Breast epithelium (tissue), 3 donors: ENCODE results near the gene ZNF438.

Experiments used
- POLR2A ChIP-seq: fragments of 450-650 bp; IDR thresholded peaks from one replicate; pipeline ENCODE4 v1.6.1; 2016; ENCODE audit warnings: antibody characterized with exemption, mild to moderate bottlenecking, moderate library complexity
- POLR2AphosphoS5 ChIP-seq, 3 donors: sonication (generic); formaldehyde crosslinking; IDR thresholded peaks; one replicate each; pipeline ENCODE4 v1.6.1; 2017; ENCODE audit warnings: antibody characterized with exemption in 3 of 3
- TF ChIP-seq, protein P1 (sequence below), 3 donors: fragments of 450-650 bp; IDR thresholded peaks; one replicate each; pipeline ENCODE4 v1.5.1; 2016 to 2017; ENCODE audit warnings: antibody characterized with exemption in 3 of 3, mild to moderate bottlenecking in 3 of 3, moderate library complexity in 3 of 3

- TF ChIP-seq, protein P1, sequence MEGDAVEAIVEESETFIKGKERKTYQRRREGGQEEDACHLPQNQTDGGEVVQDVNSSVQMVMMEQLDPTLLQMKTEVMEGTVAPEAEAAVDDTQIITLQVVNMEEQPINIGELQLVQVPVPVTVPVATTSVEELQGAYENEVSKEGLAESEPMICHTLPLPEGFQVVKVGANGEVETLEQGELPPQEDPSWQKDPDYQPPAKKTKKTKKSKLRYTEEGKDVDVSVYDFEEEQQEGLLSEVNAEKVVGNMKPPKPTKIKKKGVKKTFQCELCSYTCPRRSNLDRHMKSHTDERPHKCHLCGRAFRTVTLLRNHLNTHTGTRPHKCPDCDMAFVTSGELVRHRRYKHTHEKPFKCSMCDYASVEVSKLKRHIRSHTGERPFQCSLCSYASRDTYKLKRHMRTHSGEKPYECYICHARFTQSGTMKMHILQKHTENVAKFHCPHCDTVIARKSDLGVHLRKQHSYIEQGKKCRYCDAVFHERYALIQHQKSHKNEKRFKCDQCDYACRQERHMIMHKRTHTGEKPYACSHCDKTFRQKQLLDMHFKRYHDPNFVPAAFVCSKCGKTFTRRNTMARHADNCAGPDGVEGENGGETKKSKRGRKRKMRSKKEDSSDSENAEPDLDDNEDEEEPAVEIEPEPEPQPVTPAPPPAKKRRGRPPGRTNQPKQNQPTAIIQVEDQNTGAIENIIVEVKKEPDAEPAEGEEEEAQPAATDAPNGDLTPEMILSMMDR (IDR thresholded peaks at IDR 0.05), result no peak
- TF ChIP-seq POLR2A, result no peak
- TF ChIP-seq POLR2AphosphoS5 (IDR thresholded peaks at IDR 0.05), result no peak
Observed at GRCh38 chr10:30828164-30828563, 203.5 kb downstream of the ZNF438 start.
